Gastroesophageal sphincter (tissue), 4 donors: ENCODE measurements around the gene IL3RA. TPM values are rescaled to one million over a fixed set of nuclear protein-coding genes. Genes with fewer than 3 reads are reported as not detected.

Source experiments
- ATAC-seq: fragments of 150-250 bp; one replicate; pipeline ENCODE4 v1.9.1; 2016; ENCODE audit warnings: mild to moderate bottlenecking, moderate library complexity
- H3K27ac ChIP-seq, 4 donors: fragments of 200-600 bp; sonication (generic) in 3 of 4; 1 replicate in 3 of 4; 2 replicates in 1 of 4; pipeline ENCODE4 v1.5.1; 2016 to 2019
- H3K27me3 ChIP-seq: fragments of 200-600 bp; sonication (generic); one replicate; pipeline ENCODE4 v1.5.1; 2019
- H3K36me3 ChIP-seq, 2 donors: fragments of 200-600 bp; sonication (generic); one replicate each; pipeline ENCODE4 v1.5.1; 2019; ENCODE audit warnings: control low read depth in 1 of 2
- H3K4me1 ChIP-seq, 3 donors: fragments of 200-600 bp; sonication (generic); 1 replicate in 2 of 3; 2 replicates in 1 of 3; pipeline ENCODE4 v1.5.1; 2016 to 2019; ENCODE audit warnings: control low read depth in 2 of 3
- H3K4me3 ChIP-seq, 2 donors: fragments of 200-600 bp; sonication (generic); one replicate each; pipeline ENCODE4 v1.5.1; 2019; ENCODE audit warnings: mild to moderate bottlenecking in 1 of 2, moderate library complexity in 1 of 2
- H3K9me3 ChIP-seq, 3 donors: fragments of 200-600 bp; sonication (generic); one replicate each; pipeline ENCODE4 v1.5.1; 2017 to 2019; ENCODE audit warnings: control low read depth in 2 of 3
- CTCF ChIP-seq, 4 experiments: fragments of 200-600 bp in 2 of 4; fragments of 450-650 bp in 2 of 4; sonication (generic) in 1 of 4; IDR thresholded peaks; one replicate each; pipeline ENCODE4 v1.5.1; 2017 to 2019; ENCODE audit warnings: antibody characterized with exemption in 4 of 4, mild to moderate bottlenecking in 2 of 4, moderate library complexity in 2 of 4
- EP300 ChIP-seq: sonication (generic); formaldehyde crosslinking; IDR thresholded peaks from one replicate; pipeline ENCODE4 v1.6.1; 2017; ENCODE audit warnings: antibody characterized with exemption, mild to moderate bottlenecking
- POLR2A ChIP-seq, 2 donors: fragments of 450-650 bp; IDR thresholded peaks; one replicate each; pipeline ENCODE4 v1.6.1; 2017; ENCODE audit warnings: antibody characterized with exemption in 2 of 2, mild to moderate bottlenecking in 2 of 2, moderate library complexity in 1 of 2
- POLR2AphosphoS5 ChIP-seq: sonication (generic); formaldehyde crosslinking; IDR thresholded peaks from one replicate; pipeline ENCODE4 v1.6.1; 2017; ENCODE audit warnings: antibody characterized with exemption
- WGBS, 2 donors: methylation state at CpG; one replicate each; pipeline ENCODE4 v1.1.5; 2018; ENCODE audit warnings: low coverage in 1 of 2; 5-methylcytosine and 5-hydroxymethylcytosine counted together
- small RNA-seq, 4 donors: library from RNA; depleted of rRNA; stranded (forward); fragments of <200 nt; gene quantifications; one replicate each; pipeline ENCODE3, GENCODE V24; 2016
- total RNA-seq, 4 donors: library from RNA; depleted of rRNA; stranded (reverse); fragments of >200 nt; gene quantifications; one replicate each; pipeline ENCODE4 v1.1.0, GENCODE V29; 2016

IL3RA gene
- total RNA-seq, 4 donors from 2014 or later = 3.6 to 10.2 (median 6.7) TPM

GRCh38 chrX:1427756-1428155 is 91.2 kb downstream of the IL3RA start:
- Histone ChIP-seq H3K4me1 (no peaks in the 10 kb centered on the region), H3K36me3 (peaks cover 0 to 69% of the 10 kb centered on the region in 2 donors), H3K27ac (no peak overlapping the region), H3K27me3 (no peaks in the 10 kb centered on the region), H3K4me3 (no peak overlapping the region), H3K9me3 (peaks cover 0 to 7% (median 0%) of the 10 kb centered on the region in 3 donors)
- 80% methylated on average over 2 of the region's 32 CpGs; no CpG with 5 or more reads in 1 of the 2 donors for WGBS, 2 donors
- TF ChIP-seq POLR2AphosphoS5 = no peak
- TF ChIP-seq EP300 = no peak
- TF ChIP-seq POLR2A (IDR thresholded peaks at IDR 0.05) = no peak
- no peak for TF ChIP-seq CTCF (IDR thresholded peaks at IDR 0.05)
- no peak for ATAC-seq

GRCh38 chrX:1430451-1430850 is 93.9 kb downstream of the IL3RA start:
- Histone ChIP-seq H3K4me1 (no peaks in the 10 kb centered on the region), H3K27ac (no peak overlapping the region), H3K9me3 (no peaks in the 10 kb centered on the region), H3K36me3 (peaks cover 0 to 76% of the 10 kb centered on the region in 2 donors), H3K27me3 (no peaks in the 10 kb centered on the region), H3K4me3 (no peak overlapping the region)
- TF ChIP-seq POLR2A (IDR thresholded peaks at IDR 0.05) (no peak), CTCF (IDR thresholded peaks at IDR 0.05) (no peak), POLR2AphosphoS5 (no peak), EP300 (no peak)
- WGBS, 2 donors = 93 to 95% methylated on average over 5 to 10 of the region's 10 CpGs
- no peak for ATAC-seq

Small RNA genes within 50 kb of the gene (small RNA-seq; reads per million reads assigned to genes)
- 0 reads per million in 4 donors for gene MIR3690
- gene RNA5SP498 = 0 to 0.09 (median 0) reads per million in 4 donors

Other genes starting within 250 kb of the IL3RA start
- gene CRLF2, start 124.1 kb upstream of the IL3RA start, total RNA-seq = 1 to 10 TPM in 2 of 4 donors, under 1 TPM in 1, not detected in 1; 0.93 to 2.3 (median 2.0) TPM
- 10 to 100 TPM in 1 of 4 donors, 1 to 10 TPM in 3; 1.3 to 10.3 (median 7.7) TPM for gene CSF2RA, start 68.0 kb upstream of the IL3RA start, total RNA-seq
- 100 to 1,000 TPM; 204 to 408 (median 268) TPM for gene SLC25A6, start 55.3 kb downstream of the IL3RA start, total RNA-seq
- gene ASMTL, start 116.1 kb downstream of the IL3RA start, total RNA-seq = 10 to 100 TPM; 29.7 to 35.1 (median 32.5) TPM
- gene P2RY8, start 200.4 kb downstream of the IL3RA start, total RNA-seq = 1 to 10 TPM in 3 of 4 donors, under 1 TPM in 1; 0.81 to 2.7 (median 1.8) TPM